H9 (cell line): Measurements from ENCODE around the gene LMCD1. TPM values are rescaled to one million over a fixed set of nuclear protein-coding genes. Genes with fewer than 3 reads are reported as not detected.

Experiments used
- DNase-seq: peaks from one replicate; pipeline ENCODE4 v3.0.0-alpha.2; 2017
- H2AFZ ChIP-seq: one replicate; pipeline ENCODE4 v1.6.1; 2013; ENCODE audit warnings: mild to moderate bottlenecking, low read length, control low read depth, moderate library complexity
- H2AK5ac ChIP-seq: 2 replicates; pipeline ENCODE4 v1.6.1; 2013; ENCODE audit warnings: low read length, control low read depth, mixed read lengths; ENCODE audit not compliant: insufficient read length
- H2BK120ac ChIP-seq: one replicate; pipeline ENCODE4 v1.6.1; 2013; ENCODE audit warnings: low read depth, mild to moderate bottlenecking, low read length, control low read depth, inconsistent platforms; ENCODE audit not compliant: poor library complexity, severe bottlenecking
- H2BK12ac ChIP-seq: 2 replicates; pipeline ENCODE4 v1.6.1; 2013; ENCODE audit warnings: low read length, control low read depth, mixed read lengths, low read depth; ENCODE audit not compliant: insufficient read length
- H2BK15ac ChIP-seq: 2 replicates; pipeline ENCODE4 v1.6.1; 2013; ENCODE audit warnings: low read depth, low read length, control low read depth
- H2BK20ac ChIP-seq: one replicate; pipeline ENCODE4 v1.6.1; 2013; ENCODE audit warnings: low read depth, mild to moderate bottlenecking, low read length, control low read depth, inconsistent platforms; ENCODE audit not compliant: poor library complexity, severe bottlenecking
- H2BK5ac ChIP-seq: 2 replicates; pipeline ENCODE4 v1.6.1; 2013; ENCODE audit warnings: low read length, control low read depth, mixed read lengths; ENCODE audit not compliant: insufficient read length
- H3K14ac ChIP-seq: 2 replicates; pipeline ENCODE4 v1.6.1; 2013; ENCODE audit warnings: low read length, control low read depth; ENCODE audit not compliant: insufficient read depth
- H3K18ac ChIP-seq: 2 replicates; pipeline ENCODE4 v1.6.1; 2013; ENCODE audit warnings: low read depth, mild to moderate bottlenecking, mixed read lengths, low read length, control low read depth; ENCODE audit not compliant: insufficient read length
- H3K23ac ChIP-seq: 2 replicates; pipeline ENCODE4 v1.6.1; 2013; ENCODE audit warnings: low read length, control low read depth, mixed read lengths, low read depth; ENCODE audit not compliant: insufficient read length
- H3K23me2 ChIP-seq: 2 replicates; pipeline ENCODE4 v1.6.1; 2013; ENCODE audit warnings: low read depth, mild to moderate bottlenecking, mixed read lengths, low read length, control low read depth; ENCODE audit not compliant: insufficient read length, poor library complexity, severe bottlenecking
- H3K27ac ChIP-seq: 2 replicates; pipeline ENCODE4 v1.5.1; 2013; ENCODE audit warnings: low read length, control low read depth, mixed read lengths, low read depth; ENCODE audit not compliant: insufficient read length
- H3K27me3 ChIP-seq: 2 replicates; pipeline ENCODE4 v1.6.1; 2013; ENCODE audit warnings: low read length, control low read depth, inconsistent platforms; ENCODE audit not compliant: insufficient read depth
- H3K4ac ChIP-seq: 2 replicates; pipeline ENCODE4 v1.6.1; 2013; ENCODE audit warnings: low read depth, mild to moderate bottlenecking, control low read depth, inconsistent platforms, low read length, moderate library complexity
- H3K4me1 ChIP-seq: 2 replicates; pipeline ENCODE4 v1.6.1; 2013; ENCODE audit warnings: low read length, control low read depth, inconsistent platforms; ENCODE audit not compliant: insufficient read depth
- H3K4me2 ChIP-seq: 2 replicates; pipeline ENCODE4 v1.6.1; 2013; ENCODE audit warnings: low read length, control low read depth, mixed read lengths; ENCODE audit not compliant: insufficient read length, insufficient read depth
- H3K56ac ChIP-seq: 2 replicates; pipeline ENCODE4 v1.6.1; 2013; ENCODE audit warnings: low read depth, mild to moderate bottlenecking, mixed read lengths, low read length, control low read depth; ENCODE audit not compliant: insufficient read length
- H3K79me1 ChIP-seq: 2 replicates; pipeline ENCODE4 v1.6.1; 2013; ENCODE audit warnings: low read depth, mild to moderate bottlenecking, moderate library complexity, low read length, control low read depth, inconsistent platforms; ENCODE audit not compliant: insufficient read depth, poor library complexity, severe bottlenecking
- H3K79me2 ChIP-seq: 2 replicates; pipeline ENCODE4 v1.6.1; 2013; ENCODE audit warnings: low read length, control low read depth, inconsistent platforms; ENCODE audit not compliant: insufficient read depth
- H3K9ac ChIP-seq: 2 replicates; pipeline ENCODE4 v1.6.1; 2013; ENCODE audit warnings: low read length, control low read depth, mixed read lengths; ENCODE audit not compliant: insufficient read length; ENCODE audit errors: extremely low read depth
- H3K9me3 ChIP-seq: one replicate; pipeline ENCODE4 v1.6.1; 2013; ENCODE audit warnings: low read depth, low read length, inconsistent platforms; ENCODE audit not compliant: control insufficient read depth
- H3T11ph ChIP-seq: one replicate; pipeline ENCODE4 v1.6.1; 2013; ENCODE audit warnings: mild to moderate bottlenecking, low read length, control low read depth, inconsistent platforms
- H4K20me1 ChIP-seq: one replicate; pipeline ENCODE4 v1.6.1; 2013; ENCODE audit not compliant: control insufficient read depth, insufficient read length, insufficient read depth
- H4K5ac ChIP-seq: 2 replicates; pipeline ENCODE4 v1.6.1; 2013; ENCODE audit warnings: low read depth, mild to moderate bottlenecking, mixed read lengths, low read length, control low read depth; ENCODE audit not compliant: insufficient read length
- H4K8ac ChIP-seq: replicated peaks from 2 replicates; pipeline ENCODE4 v1.6.1; 2013; ENCODE audit warnings: low read length, control low read depth, mixed read lengths, low read depth; ENCODE audit not compliant: insufficient read length
- H4K91ac ChIP-seq: 2 replicates; pipeline ENCODE4 v1.6.1; 2013; ENCODE audit warnings: low read depth, mild to moderate bottlenecking, moderate library complexity, mixed read lengths, low read length, control low read depth; ENCODE audit not compliant: insufficient read length
- H3K27ac Mint-ChIP-seq, 3 experiments: 2 replicates in 2 of 3; 3 replicates in 1 of 3; pipeline ENCODE4 v1.8.0; 2020 to 2021; ENCODE audit warnings: mixed read lengths in 3 of 3, mild to moderate bottlenecking in 1 of 3, moderate library complexity in 1 of 3
- H3K27me3 Mint-ChIP-seq: 2 replicates; pipeline ENCODE4 v1.8.0; 2021; ENCODE audit warnings: low read depth, mild to moderate bottlenecking, moderate library complexity, mixed read lengths
- H3K36me3 Mint-ChIP-seq, 3 experiments: 2 replicates in 2 of 3; 3 replicates in 1 of 3; pipeline ENCODE4 v1.8.0; 2020 to 2021; ENCODE audit warnings: low read depth in 3 of 3, mixed read lengths in 3 of 3; ENCODE audit not compliant: insufficient read depth in 1 of 3
- H3K4me1 Mint-ChIP-seq, 2 experiments: 2 replicates each; pipeline ENCODE4 v1.8.0; 2020; ENCODE audit warnings: mixed read lengths in 2 of 2
- H3K4me3 Mint-ChIP-seq, 2 experiments: 2 replicates in 1 of 2; 3 replicates in 1 of 2; pipeline ENCODE4 v1.8.0; 2020 to 2021; ENCODE audit warnings: mild to moderate bottlenecking in 2 of 2, mixed read lengths in 2 of 2, moderate library complexity in 1 of 2
- H3K9me3 Mint-ChIP-seq, 2 experiments: 2 replicates in 1 of 2; 3 replicates in 1 of 2; pipeline ENCODE4 v1.8.0; 2020; ENCODE audit warnings: mild to moderate bottlenecking in 2 of 2, mixed read lengths in 2 of 2, moderate library complexity in 1 of 2
- CTCF ChIP-seq: fragments of 200-600 bp; sonication (generic); conservative IDR thresholded peaks from 3 replicates; pipeline ENCODE4 v1.8.0; 2021; ENCODE audit warnings: antibody characterized with exemption, mild to moderate bottlenecking
- WGBS: extraction: QIAGEN DNeasy Blood & Tissue Kit; methylation state at CpG from one replicate; pipeline ENCODE4 v1.1.7; 2013; ENCODE audit warnings: missing lambda C conversion rate, low lambda C conversion rate, mixed read lengths; ENCODE audit not compliant: insufficient read length; ENCODE audit errors: extremely low coverage; 5-methylcytosine and 5-hydroxymethylcytosine counted together
- total RNA-seq: library from RNA; stranded (reverse); gene quantifications from 2 replicates; pipeline ENCODE4 v1.2.1, GENCODE V29; 2021

LMCD1 gene
- total RNA-seq, 1 experiment from 2014 or later, result 19.2 TPM

GRCh38 chr3:8486936-8487335 lies 14.7 kb upstream of the LMCD1 start:
- Histone ChIP-seq H2BK120ac (no peak overlapping the region), H3K56ac (no peak overlapping the region), H3K4me1 (no peaks in the 10 kb centered on the region), H3T11ph (no peak overlapping the region), H3K9me3 (no peaks in the 10 kb centered on the region), H2BK20ac (no peak overlapping the region), H2AK5ac (no peak overlapping the region), H2BK5ac (no peak overlapping the region), H3K27ac (no peak overlapping the region), H3K4ac (no peak overlapping the region), H3K9ac (no peak overlapping the region), H4K8ac (no peak overlapping the region), H3K14ac (no peak overlapping the region), H3K4me2 (no peak overlapping the region), H2BK12ac (no peak overlapping the region), H4K20me1 (no peaks in the 10 kb centered on the region), H3K79me1 (no peaks in the 10 kb centered on the region), H3K79me2 (no peaks in the 10 kb centered on the region), H3K18ac (no peak overlapping the region), H2AFZ (no peak overlapping the region), H4K5ac (no peak overlapping the region), H4K91ac (no peak overlapping the region), H3K23ac (no peak overlapping the region), H3K23me2 (no peaks in the 10 kb centered on the region), H3K27me3 (no peaks in the 10 kb centered on the region), H2BK15ac (no peak overlapping the region)
- Mint-ChIP-seq H3K27ac (no peak overlapping the region), H3K4me3 (no peak overlapping the region), H3K9me3 (peaks cover 7 to 11% of the 10 kb centered on the region in 2 experiments; a peak in 3 of 5 replicates), H3K27me3 (no peaks in the 10 kb centered on the region), H3K4me1 (peaks cover 11 to 14% of the 10 kb centered on the region in 2 experiments), H3K36me3 (peaks cover 6 to 43% (median 35%) of the 10 kb centered on the region in 3 experiments; a peak in 6 of 7 replicates)
- no CpG with 5 or more reads among the region's 5 CpGs for WGBS
- TF ChIP-seq CTCF, result no peak
- no peak for DNase-seq
